HG03378 (cell line): ENCODE results near the gene FLII.
"Not testable (repeated sequence)": the region's sequence is repeated elsewhere in the genome, so short reads cannot be mapped to it uniquely, and the experiment has no call there.

Experiments
- ATAC-seq: cut with Tn5 transposase; IDR thresholded peaks from one replicate; pipeline ENCODE4 v1.9.1; 2021; ENCODE audit warnings: mild to moderate bottlenecking, moderate library complexity; ENCODE audit not compliant: unreplicated experiment

Gene FLII

GRCh38 chr17:18224387-18225120 lies 34.0 kb downstream of the FLII start:
- ATAC-seq = no peak

DNA sequence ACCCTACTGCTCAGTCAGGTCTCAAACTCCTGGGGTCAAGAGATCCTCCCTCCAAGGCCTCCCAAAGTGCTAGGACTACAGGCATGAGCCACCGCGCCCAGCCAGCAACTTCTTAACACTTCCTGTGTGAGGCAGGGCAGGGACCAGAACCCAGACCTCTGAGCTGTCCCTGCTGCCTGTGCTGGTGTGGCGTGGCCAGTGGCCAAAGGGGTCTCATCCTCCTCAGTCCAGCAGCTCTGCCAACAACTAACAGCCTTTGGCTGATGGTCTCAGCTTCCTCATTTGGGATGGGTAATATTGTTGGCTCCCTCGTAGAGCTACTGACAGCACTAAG lies 34.5 kb downstream of the FLII start:
- no peak for ATAC-seq

GRCh38 chr17:18218756-18219415 lies 39.7 kb downstream of the FLII start:
- no peak for ATAC-seq

- no peak for ATAC-seq
Observed at GRCh38 chr17:18217412-18218015, 41.0 kb downstream of the FLII start.

DNA sequence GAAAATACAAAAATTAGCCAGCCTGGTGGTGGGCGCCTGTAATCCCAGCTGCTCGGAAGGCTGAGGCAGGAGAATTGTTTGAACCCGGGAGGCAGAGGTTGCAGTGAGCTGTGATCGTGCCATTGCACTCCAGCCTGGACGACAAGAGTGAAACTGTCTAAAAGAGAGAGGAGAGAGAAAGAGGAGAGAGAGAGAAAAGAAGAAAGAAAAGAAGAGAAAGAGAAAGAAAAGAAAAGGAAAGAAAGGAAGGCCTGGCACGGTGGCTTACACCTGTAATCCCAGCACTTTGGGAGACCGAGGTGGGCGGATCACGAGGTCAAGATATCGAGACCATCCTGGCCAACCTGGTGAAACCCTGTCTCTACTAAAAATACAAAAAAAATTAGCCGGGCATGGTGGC lies 41.6 kb downstream of the FLII start:
- ATAC-seq = not testable (repeated sequence)

GRCh38 chr17:18213666-18214270 lies 44.8 kb downstream of the FLII start:
- ATAC-seq = no peak

- ATAC-seq = no peak
Observed at GRCh38 chr17:18208092-18208491, 50.4 kb downstream of the FLII start.

GRCh38 chr17:18206962-18207361 lies 51.6 kb downstream of the FLII start:
- no peak for ATAC-seq

DNA sequence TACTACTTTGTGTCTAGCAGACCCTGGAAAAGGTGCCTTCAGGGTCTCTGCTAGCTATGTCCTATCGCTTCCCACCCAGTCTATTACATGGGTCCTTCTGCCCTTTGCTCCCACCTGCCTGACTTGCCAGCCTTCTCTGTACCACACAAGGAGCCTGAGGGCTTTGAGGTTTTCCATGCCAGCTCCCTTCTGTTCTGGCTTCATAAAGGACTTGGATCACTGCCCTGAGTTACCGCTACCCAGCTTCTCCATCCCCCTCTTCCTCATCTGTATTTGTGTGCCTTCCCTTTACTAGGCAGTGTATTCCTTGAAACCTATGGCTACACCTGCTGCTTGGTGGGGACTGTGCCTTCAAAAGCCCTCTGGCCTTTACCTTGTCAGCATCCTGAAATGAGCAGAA lies 52.7 kb downstream of the FLII start:
- no peak for ATAC-seq

DNA sequence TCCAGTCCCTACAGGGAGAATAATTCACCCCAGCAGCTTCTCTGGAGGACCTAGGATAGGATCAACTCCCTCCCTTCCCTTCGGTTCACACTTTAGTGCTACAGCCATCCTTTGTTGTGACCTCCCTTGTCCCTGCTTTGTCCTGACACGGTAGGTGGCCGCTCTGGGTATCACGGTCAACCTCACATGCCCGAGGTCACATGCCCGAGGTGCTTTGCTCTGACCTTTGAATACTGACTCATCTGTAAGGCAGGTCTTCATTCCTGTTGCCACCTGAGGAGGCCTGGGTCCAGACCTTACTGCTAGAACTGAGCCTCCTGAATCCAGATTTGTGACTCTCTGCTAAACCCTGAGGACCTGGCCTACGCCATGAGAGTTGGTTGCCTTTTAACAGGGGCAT lies 55.2 kb downstream of the FLII start:
- ATAC-seq = no peak

- no peak for ATAC-seq
Observed at GRCh38 chr17:18201108-18201507, 57.4 kb downstream of the FLII start.

DNA sequence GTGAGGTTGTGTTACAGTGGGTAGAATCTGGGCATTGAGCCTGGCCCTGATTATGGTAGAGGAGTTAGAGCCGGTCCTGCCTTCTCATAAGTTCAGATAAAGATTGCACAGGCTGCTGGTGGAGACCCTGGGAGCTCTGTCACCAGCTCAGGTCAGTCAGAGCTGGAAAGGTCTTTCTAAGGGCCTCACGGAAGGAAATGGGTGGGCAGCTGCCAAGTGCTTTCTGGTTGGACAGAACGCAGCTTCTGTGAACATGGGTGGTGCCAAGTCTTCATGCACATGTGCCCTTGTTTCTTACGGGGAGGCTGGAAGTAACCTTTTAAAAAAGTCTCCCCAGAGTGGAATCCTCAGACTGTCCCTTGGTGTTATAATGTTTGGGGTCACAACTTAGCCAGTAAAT lies 60.0 kb downstream of the FLII start:
- no peak for ATAC-seq

GRCh38 chr17:18197535-18198194 lies 60.9 kb downstream of the FLII start:
- no peak for ATAC-seq

DNA sequence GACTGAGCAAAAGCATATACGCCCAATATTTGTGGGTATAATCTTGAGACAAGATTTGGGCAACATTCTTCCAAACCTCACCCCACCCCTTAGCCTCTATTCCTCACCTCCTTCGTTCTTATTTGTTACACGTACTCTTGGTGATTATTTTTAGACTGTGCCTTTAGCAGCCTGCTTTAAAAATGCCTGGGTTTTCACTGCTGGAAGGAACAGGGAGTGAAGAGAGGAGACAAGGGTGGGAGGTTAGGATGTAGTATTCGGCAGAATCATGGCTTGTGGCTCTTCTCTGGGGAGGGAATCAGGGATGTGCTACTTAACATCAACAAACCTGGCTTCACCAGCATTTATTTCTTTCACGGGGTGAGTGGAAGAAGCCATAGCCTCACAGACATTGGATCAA lies 63.3 kb downstream of the FLII start:
- ATAC-seq = no peak
